Endothelial cell of umbilical vein (primary cell): ENCODE data around the gene ZNF839. TPM values are rescaled to one million over a fixed set of nuclear protein-coding genes. Genes with fewer than 3 reads are reported as not detected.

ENCODE experiments used
- BruUV-seq: library from RNA; stranded (reverse); fragments of 400-500 nt; replicated peaks from 2 replicates; lab custom pipeline; 2021; lab: Mats Ljungman, UMichigan
- CTCF ChIA-PET: fragments of 300-600, 350-600 bp; sonication (Branson Sonifier 250); formaldehyde crosslinking; loops from one replicate; lab custom pipeline; 2021; ENCODE audit warnings: antibody characterized with exemption, inconsistent platforms; lab: Charles Lee
- POLR2A ChIA-PET: fragments of 300-600, 350-600 bp; sonication (Branson Sonifier 250); formaldehyde crosslinking; loops from one replicate; lab custom pipeline; 2021; ENCODE audit warnings: antibody characterized with exemption, inconsistent platforms; lab: Charles Lee
- DNase-seq: peaks from one replicate; pipeline ENCODE4 v3.0.0-alpha.2; 2011; ENCODE audit warnings: low read depth, low spot score
- FAIRE-seq: peaks from 2 replicates; lab custom pipeline; 2011; peaks lifted over from hg19 to GRCh38; lab: Jason Lieb, UNC
- H2AFZ ChIP-seq: 2 replicates; pipeline ENCODE4 v1.6.0; 2012; ENCODE audit warnings: low read depth, low read length, control low read depth, inconsistent platforms
- H3K27ac ChIP-seq: 2 replicates; pipeline ENCODE4 v1.5.1; 2011; ENCODE audit warnings: low read depth, mild to moderate bottlenecking, control low read depth, low read length, moderate library complexity; ENCODE audit not compliant: insufficient read depth
- H3K27me3 ChIP-seq, 2 experiments: 2 replicates each; pipeline versions ENCODE4 v1.6.0 to v1.6.1; 2011; ENCODE audit warnings: low read length in 2 of 2, mixed read lengths in 1 of 2; ENCODE audit not compliant: control insufficient read depth in 2 of 2, insufficient read depth in 2 of 2
- H3K36me3 ChIP-seq, 2 experiments: 2 replicates in 1 of 2; 3 replicates in 1 of 2; pipeline ENCODE4 v1.5.1; 2011; ENCODE audit warnings: low read length in 2 of 2, mild to moderate bottlenecking in 1 of 2, moderate library complexity in 1 of 2; ENCODE audit not compliant: control insufficient read depth in 2 of 2, insufficient read depth in 2 of 2; ENCODE audit errors: extremely low read depth in 1 of 2
- H3K4me1 ChIP-seq: 3 replicates; pipeline ENCODE4 v1.5.1; 2011; ENCODE audit warnings: mild to moderate bottlenecking, low read length; ENCODE audit not compliant: control insufficient read depth, insufficient read depth; ENCODE audit errors: extremely low read depth
- H3K4me2 ChIP-seq: 2 replicates; pipeline ENCODE4 v1.6.1; 2011; ENCODE audit warnings: low read length, control low read depth, mixed read lengths; ENCODE audit not compliant: insufficient read depth
- H3K4me3 ChIP-seq, 3 experiments: fragments of 200-600 bp in 1 of 3; sonication (generic), shearing (Covaris generic) in 1 of 3; replicated peaks in 1 of 3; 2 replicates each; pipeline ENCODE4 v1.5.1; 2011 to 2016; ENCODE audit warnings: control low read depth in 3 of 3, low read length in 3 of 3, mild to moderate bottlenecking in 2 of 3, inconsistent platforms in 1 of 3, low read depth in 1 of 3, moderate library complexity in 1 of 3; ENCODE audit not compliant: insufficient read depth in 1 of 3
- H3K79me2 ChIP-seq: 2 replicates; pipeline ENCODE4 v1.6.0; 2012; ENCODE audit warnings: low read length, inconsistent platforms; ENCODE audit not compliant: control insufficient read depth, insufficient read depth
- H3K9ac ChIP-seq: replicated peaks from 2 replicates; pipeline ENCODE3; 2011; ENCODE audit warnings: low read length, control low read depth; ENCODE audit not compliant: insufficient read depth; ENCODE audit errors: extremely low read depth
- H3K9me1 ChIP-seq: replicated peaks from 3 replicates; pipeline ENCODE4 v1.6.0; 2011; ENCODE audit warnings: mild to moderate bottlenecking, low read length; ENCODE audit not compliant: control insufficient read depth, insufficient read depth; ENCODE audit errors: extremely low read depth
- H3K9me3 ChIP-seq: replicated peaks from 2 replicates; pipeline ENCODE4 v1.5.1; 2012; ENCODE audit warnings: low read length, inconsistent platforms; ENCODE audit not compliant: control insufficient read depth, insufficient read depth
- H4K20me1 ChIP-seq: replicated peaks from 2 replicates; pipeline ENCODE3; 2011; ENCODE audit warnings: mild to moderate bottlenecking, low read length; ENCODE audit not compliant: control insufficient read depth, insufficient read depth; ENCODE audit errors: extremely low read depth
- CTCF ChIP-seq, 2 donors: IDR thresholded peaks; 1 replicate in 1 of 2; 2 replicates in 1 of 2; pipeline ENCODE4 v1.5.1; 2011; ENCODE audit warnings: low read length in 2 of 2, mild to moderate bottlenecking in 2 of 2, moderate library complexity in 2 of 2, control low read depth in 1 of 2, inconsistent platforms in 1 of 2, low read depth in 1 of 2; ENCODE audit not compliant: insufficient read depth in 1 of 2; ENCODE audit errors: extremely low read depth in 1 of 2
- EZH2 ChIP-seq: IDR thresholded peaks from 2 replicates; pipeline ENCODE4 v1.6.1; 2012; ENCODE audit warnings: borderline replicate concordance, low read depth, mild to moderate bottlenecking, moderate library complexity, low read length, inconsistent platforms; ENCODE audit not compliant: severe bottlenecking
- FOS ChIP-seq: IDR thresholded peaks from 2 replicates; pipeline ENCODE4 v1.6.1; 2011; ENCODE audit warnings: mild to moderate bottlenecking, low read length, moderate library complexity, borderline replicate concordance; ENCODE audit not compliant: insufficient read depth
- GATA2 ChIP-seq: IDR thresholded peaks from 2 replicates; pipeline ENCODE4 v1.7.0; 2011; ENCODE audit warnings: low read depth, mild to moderate bottlenecking, moderate library complexity, mixed read lengths, low read length; ENCODE audit not compliant: insufficient read length, insufficient read depth
- JUN ChIP-seq: IDR thresholded peaks from 2 replicates; pipeline ENCODE4 v1.6.1; 2011; ENCODE audit warnings: borderline replicate concordance, low read depth; ENCODE audit not compliant: insufficient read length, insufficient read depth
- MAX ChIP-seq: IDR thresholded peaks from 2 replicates; pipeline ENCODE4 v1.6.1; 2011; ENCODE audit not compliant: insufficient read depth, insufficient read length
- MYC ChIP-seq: IDR thresholded peaks from one replicate; pipeline ENCODE4 v1.6.1; 2011; ENCODE audit warnings: mild to moderate bottlenecking, low read depth, low read length
- POLR2A ChIP-seq: IDR thresholded peaks from 2 replicates; pipeline ENCODE4 v1.6.1; 2012; ENCODE audit warnings: low read depth, mild to moderate bottlenecking, control low read depth, low read length
- POLR2AphosphoS5 ChIP-seq: IDR thresholded peaks from 2 replicates; pipeline ENCODE4 v1.6.1; 2012; ENCODE audit warnings: low read depth, mild to moderate bottlenecking, control low read depth, low read length, moderate library complexity; ENCODE audit not compliant: insufficient read depth
- dilution Hi-C: fragments of 300-500 bp; cut with MboI; formaldehyde crosslinking; loops from one replicate; pipeline ENCODE4 v1.15.0; 2019; ENCODE audit warnings: low sequenced_read_pairs; ENCODE audit not compliant: extremely low pct_ligation_motif_present
- intact Hi-C: fragments of 100-400 bp; cut with micrococcal nuclease; formaldehyde crosslinking; loops from one replicate; pipeline ENCODE4 v1.10.0; 2022
- polyA plus RNA-seq, 4 experiments: library from polyadenylated mRNA; depleted of rRNA in 3 of 4; stranded (reverse) in 3 of 4; unstranded in 1 of 4; fragments of >200 nt; gene quantifications; 2 replicates each; pipeline versions ENCODE4 v1.2.1 to v1.2.3, GENCODE V29; 2011 to 2012; ENCODE audit warnings: missing spikeins in 1 of 4
- total RNA-seq: library from RNA; stranded (reverse); gene quantifications from 2 replicates; pipeline ENCODE4 v1.2.3, GENCODE V29; 2021

Gene ZNF839
- total and polyA plus RNA-seq, 2 donors (not counting 3 experiments of a cell fraction or from before 2014, with no cell fraction given) = 9.8 to 12.5 TPM

- ChIA-PET CTCF (no interaction called here), POLR2A (no interaction called here)
- H3K27ac ChIP-seq = no peak overlapping the region
- H3K4me2 ChIP-seq = no peak overlapping the region
- TF ChIP-seq POLR2A = no peak
- TF ChIP-seq FOS = no peak
- no peak for TF ChIP-seq MYC
- no peak for TF ChIP-seq MAX
- TF ChIP-seq JUN = no peak
- TF ChIP-seq POLR2AphosphoS5 = no peak
- TF ChIP-seq CTCF (IDR thresholded peaks at IDR 0.05; ENCODE audit: extremely low read depth in 1 of 2, insufficient read depth in 1 of 2, low read depth in 1 of 2, low read length in 2 of 2) = no peak
- no peak for TF ChIP-seq EZH2
- TF ChIP-seq GATA2 = no peak
- no peak overlapping the region for H3K9ac ChIP-seq
- H2AFZ ChIP-seq = no peak overlapping the region
- intact Hi-C loops (no loop called here), dilution Hi-C loops (no loop called here)
- no peaks in the 10 kb centered on the region for H3K4me1 ChIP-seq
- no peak overlapping the region for H3K4me3 ChIP-seq
- peaks cover 0 to 2% of the 10 kb centered on the region in 2 experiments for H3K36me3 ChIP-seq
- no peaks in the 10 kb centered on the region for H3K9me3 ChIP-seq
- FAIRE-seq (peak; percentile 61), DNase-seq (no peak)
- H4K20me1 ChIP-seq = peaks cover 3% of the 10 kb centered on the region
- BruUV-seq = no TSS peak
- H3K9me1 ChIP-seq = no peaks in the 10 kb centered on the region
- peaks cover 7% of the 10 kb centered on the region for H3K79me2 ChIP-seq
- H3K27me3 ChIP-seq = no peaks in the 10 kb centered on the region
Measured at GRCh38 chr14:102373110-102373509, 53.6 kb downstream of the ZNF839 start.
